BJ (cell line): ENCODE data around the gene TP53I11. TPM values are rescaled to one million over a fixed set of nuclear protein-coding genes. Genes with fewer than 3 reads are reported as not detected.
A peak's percentile ranks its signal among the peaks of the same experiment; 100 is the strongest.

Experiments
- CTCF ChIA-PET: fragments of 350-600 bp; formaldehyde crosslinking; extraction: SDS; loops from one replicate; lab custom pipeline; 2021; ENCODE audit warnings: antibody characterized with exemption, inconsistent platforms; lab: Yijun Ruan, JAX
- POLR2A ChIA-PET: fragments of 300-600 bp; sonication (Branson Sonifier 250); formaldehyde crosslinking; extraction: SDS; loops from one replicate; lab custom pipeline; 2021; ENCODE audit warnings: antibody characterized with exemption; lab: Charles Lee
- DNase-seq: peaks from one replicate; pipeline ENCODE4 v3.0.0-alpha.2; 2011; ENCODE audit warnings: low read depth
- H3K27me3 ChIP-seq: 2 replicates; pipeline ENCODE4 v1.6.0; 2011; ENCODE audit warnings: low read length; ENCODE audit not compliant: control insufficient read depth, insufficient read depth
- H3K36me3 ChIP-seq: 2 replicates; pipeline ENCODE4 v1.5.1; 2011; ENCODE audit warnings: low read length; ENCODE audit not compliant: control insufficient read depth, insufficient read depth
- H3K4me3 ChIP-seq: 2 replicates; pipeline ENCODE4 v1.5.1; 2011; ENCODE audit warnings: low read depth, mild to moderate bottlenecking, control low read depth, low read length
- polyA minus RNA-seq: library from RNA; depleted of rRNA, polyadenylated mRNA; stranded (reverse); fragments of >200 nt; gene quantifications from 2 replicates; pipeline ENCODE4 v1.2.3, GENCODE V29; 2011; rRNA and poly(A)+ RNA removed
- polyA plus RNA-seq: library from polyadenylated mRNA; depleted of rRNA; stranded (reverse); fragments of >200 nt; gene quantifications from 2 replicates; pipeline ENCODE4 v1.2.3, GENCODE V29; 2011; rRNA removed
- TF ChIP-seq, protein P1 (sequence below): IDR thresholded peaks from 2 replicates; pipeline ENCODE4 v1.5.1; 2011; ENCODE audit warnings: low read depth, mild to moderate bottlenecking, control low read depth, inconsistent platforms, low read length, moderate library complexity; ENCODE audit not compliant: insufficient read depth

The TP53I11 gene, protein sequence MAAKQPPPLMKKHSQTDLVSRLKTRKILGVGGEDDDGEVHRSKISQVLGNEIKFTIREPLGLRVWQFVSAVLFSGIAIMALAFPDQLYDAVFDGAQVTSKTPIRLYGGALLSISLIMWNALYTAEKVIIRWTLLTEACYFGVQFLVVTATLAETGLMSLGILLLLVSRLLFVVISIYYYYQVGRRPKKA
- polyA plus RNA-seq: 22.2 and 29.6 TPM in 2 replicates
- 33.5 and 40.1 TPM in 2 replicates for polyA minus RNA-seq

GRCh38 chr11:44950625-44951476 lies at the start of gene TP53I11:
Gene TP53I11, minus strand, starts transcription at chr11:44950883. Its CDS starts 12,548 bp downstream, at chr11:44938335.
- Histone ChIP-seq H3K27me3 (no peaks in the 10 kb centered on the region), H3K36me3 (peaks cover 4% of the 10 kb centered on the region), H3K4me3 (peak within 1 kb of the TSS; percentile 92)
- peak; percentile 18 for DNase-seq
- POLR2A ChIA-PET: no interaction called here
- CTCF ChIA-PET: interaction anchor here (0.7 to 1.4 kb wide), 10 partner anchors 10 to 155 kb away, joined by 3 to 11 read pairs (median 4); no protein-coding TSS in a partner anchor
- TF ChIP-seq, protein P1, sequence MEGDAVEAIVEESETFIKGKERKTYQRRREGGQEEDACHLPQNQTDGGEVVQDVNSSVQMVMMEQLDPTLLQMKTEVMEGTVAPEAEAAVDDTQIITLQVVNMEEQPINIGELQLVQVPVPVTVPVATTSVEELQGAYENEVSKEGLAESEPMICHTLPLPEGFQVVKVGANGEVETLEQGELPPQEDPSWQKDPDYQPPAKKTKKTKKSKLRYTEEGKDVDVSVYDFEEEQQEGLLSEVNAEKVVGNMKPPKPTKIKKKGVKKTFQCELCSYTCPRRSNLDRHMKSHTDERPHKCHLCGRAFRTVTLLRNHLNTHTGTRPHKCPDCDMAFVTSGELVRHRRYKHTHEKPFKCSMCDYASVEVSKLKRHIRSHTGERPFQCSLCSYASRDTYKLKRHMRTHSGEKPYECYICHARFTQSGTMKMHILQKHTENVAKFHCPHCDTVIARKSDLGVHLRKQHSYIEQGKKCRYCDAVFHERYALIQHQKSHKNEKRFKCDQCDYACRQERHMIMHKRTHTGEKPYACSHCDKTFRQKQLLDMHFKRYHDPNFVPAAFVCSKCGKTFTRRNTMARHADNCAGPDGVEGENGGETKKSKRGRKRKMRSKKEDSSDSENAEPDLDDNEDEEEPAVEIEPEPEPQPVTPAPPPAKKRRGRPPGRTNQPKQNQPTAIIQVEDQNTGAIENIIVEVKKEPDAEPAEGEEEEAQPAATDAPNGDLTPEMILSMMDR: peak; percentile 37

DNA sequence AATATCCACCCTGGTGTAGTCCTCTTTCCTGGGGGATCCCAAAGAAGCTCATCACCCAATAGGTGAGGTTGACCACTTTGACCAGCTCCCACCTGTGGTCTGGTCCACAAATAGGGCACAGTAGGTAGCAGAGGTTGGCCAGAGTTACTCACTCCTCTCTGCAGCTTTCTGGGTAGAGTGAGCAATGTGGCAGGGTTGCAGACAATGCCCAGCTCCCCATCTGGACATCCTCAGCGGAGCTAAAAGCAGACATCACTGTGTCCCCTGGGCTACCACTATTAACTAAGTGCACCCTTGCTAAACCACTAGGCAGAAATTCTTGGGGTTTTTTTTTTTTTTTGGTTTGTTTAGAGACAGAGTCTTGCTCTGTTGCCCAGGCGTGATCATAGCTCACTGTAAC lies 48.4 kb upstream of the TP53I11 start:
- CTCF ChIA-PET: interaction anchor here (0.6 to 1.4 kb wide), 4 partner anchors 20 to 315 kb away, joined by 3 read pairs; no protein-coding TSS in a partner anchor
- POLR2A ChIA-PET: interaction anchor here (0.6 kb wide), 1 partner anchor 15 kb away, joined by 3 read pairs; no protein-coding TSS in a partner anchor
- TF ChIP-seq, protein P1: no peak
- H3K4me3 ChIP-seq: no peak overlapping the region
- H3K27me3 ChIP-seq: peaks cover 8% of the 10 kb centered on the region
- no peaks in the 10 kb centered on the region for H3K36me3 ChIP-seq
- DNase-seq: no peak

DNA sequence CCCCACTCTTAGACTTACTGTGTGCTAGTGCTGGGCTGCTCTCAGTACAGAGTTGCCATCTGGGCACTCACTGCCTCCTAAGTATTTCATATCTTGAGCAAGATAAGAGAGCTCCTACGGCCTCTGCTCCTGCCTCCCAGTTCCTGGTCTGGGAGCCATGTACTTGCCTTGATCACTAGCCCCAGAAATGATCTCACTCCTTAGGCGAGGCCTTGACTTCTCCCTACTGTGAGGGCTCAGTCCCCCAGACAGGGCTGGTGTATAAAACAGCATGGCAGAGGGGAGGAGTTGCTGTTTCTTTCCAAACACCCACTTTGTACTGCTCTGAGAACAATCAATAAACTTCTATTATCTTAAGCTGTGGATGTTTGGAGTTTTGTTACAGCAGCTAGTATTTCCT lies 47.4 kb upstream of the TP53I11 start:
- DNase-seq: no peak
- POLR2A ChIA-PET: no interaction called here
- TF ChIP-seq, protein P1: no peak
- no peak overlapping the region for H3K4me3 ChIP-seq
- no peaks in the 10 kb centered on the region for H3K36me3 ChIP-seq
- H3K27me3 ChIP-seq: peaks cover 10% of the 10 kb centered on the region
- CTCF ChIA-PET: interaction anchor here (1.0 to 1.3 kb wide), 5 partner anchors 14 to 106 kb away, joined by 3 to 4 read pairs (median 4); no protein-coding TSS in a partner anchor

- Histone ChIP-seq H3K4me3 (no peak overlapping the region), H3K27me3 (peaks cover 10% of the 10 kb centered on the region), H3K36me3 (no peaks in the 10 kb centered on the region)
- no peak for DNase-seq
- POLR2A ChIA-PET: no interaction called here
- CTCF ChIA-PET: interaction anchor here (1.0 to 1.3 kb wide), 5 partner anchors 13 to 106 kb away, joined by 3 to 4 read pairs (median 4); no protein-coding TSS in a partner anchor
- TF ChIP-seq, protein P1: no peak
Observed at GRCh38 chr11:44997566-44997965, 46.9 kb upstream of the TP53I11 start.

GRCh38 chr11:44994753-44995152 lies 44.1 kb upstream of the TP53I11 start:
- Histone ChIP-seq H3K27me3 (peaks cover 10% of the 10 kb centered on the region), H3K4me3 (no peak overlapping the region), H3K36me3 (no peaks in the 10 kb centered on the region)
- no peak for DNase-seq
- CTCF ChIA-PET: interaction anchor here (0.6 to 0.9 kb wide), 3 partner anchors 12 to 48 kb away, joined by 3 to 5 read pairs (median 3); no protein-coding TSS in a partner anchor
- POLR2A ChIA-PET: no interaction called here
- TF ChIP-seq, protein P1: no peak
